GM13977 (cell line): Measurements from ENCODE around the gene ERH.

Experiments used
- DNase-seq: peaks from one replicate; pipeline ENCODE4 v3.0.0; 2012; ENCODE audit warnings: low spot score
- in situ Hi-C: fragments of 300-500 bp; cut with MboI; formaldehyde crosslinking; loops from one replicate; pipeline ENCODE4 v1.12.0; 2022; ENCODE audit warnings: low sequenced_read_pairs, low pct_unique_long_range_greater_than_20kb, mixed read lengths, inconsistent platforms; ENCODE audit not compliant: unreplicated experiment
- TF ChIP-seq, protein P1 (sequence below): IDR thresholded peaks from 2 replicates; pipeline ENCODE4 v1.5.1; 2012; ENCODE audit warnings: mild to moderate bottlenecking, control low read depth; ENCODE audit not compliant: insufficient read depth; ENCODE audit errors: extremely low read depth, missing control alignments

ERH gene

DNA sequence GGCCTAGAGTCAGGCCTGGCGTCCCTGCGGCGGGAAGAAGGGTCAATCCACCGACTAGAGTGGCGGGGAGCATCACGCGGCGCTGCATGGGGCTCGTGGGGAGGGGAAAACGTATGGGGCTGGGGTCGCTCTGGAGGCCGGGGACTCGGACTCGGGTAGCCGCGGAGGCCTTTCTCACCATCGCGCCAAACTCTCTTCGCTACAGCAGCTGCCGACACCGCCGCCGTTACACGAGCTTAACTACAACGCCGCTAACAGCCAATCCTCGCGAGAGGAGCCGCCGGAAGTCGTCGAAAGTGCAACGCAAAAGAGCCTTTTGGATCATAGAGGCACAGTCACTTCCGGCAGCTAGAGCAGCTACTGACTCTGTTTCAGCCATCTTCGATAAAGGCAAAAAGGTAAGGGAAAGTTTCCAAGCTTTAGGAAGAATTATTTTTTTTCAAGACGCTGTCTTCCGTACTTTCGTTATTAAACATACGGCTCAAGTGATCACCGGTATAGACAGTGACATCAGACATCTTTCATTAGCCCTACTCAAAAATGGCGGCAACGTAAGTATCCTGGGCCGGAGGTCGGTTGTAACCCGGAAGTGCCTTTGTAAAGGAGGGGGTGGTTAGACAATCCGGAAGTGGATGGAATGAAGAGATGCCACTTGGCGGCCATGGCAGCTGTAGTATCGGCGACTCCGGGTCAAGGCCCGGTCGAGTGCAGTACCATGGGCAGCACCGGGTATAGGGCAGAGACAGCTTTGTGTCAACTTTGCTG lies at the start of gene ERH, which contains the start of gene SLC39A9:
Gene ERH, minus strand, starts transcription at position 247 of the 765 bp plus-strand sequence. Its CDS starts 66 bp downstream, at position 181.
Gene SLC39A9, plus strand, starts transcription at position 640 of the 765 bp plus-strand sequence. CDS start 678 bp downstream, outside the sequence.
- DNase-seq = peak; percentile 90
- in situ Hi-C loops = no loop called here
- TF ChIP-seq, protein P1, sequence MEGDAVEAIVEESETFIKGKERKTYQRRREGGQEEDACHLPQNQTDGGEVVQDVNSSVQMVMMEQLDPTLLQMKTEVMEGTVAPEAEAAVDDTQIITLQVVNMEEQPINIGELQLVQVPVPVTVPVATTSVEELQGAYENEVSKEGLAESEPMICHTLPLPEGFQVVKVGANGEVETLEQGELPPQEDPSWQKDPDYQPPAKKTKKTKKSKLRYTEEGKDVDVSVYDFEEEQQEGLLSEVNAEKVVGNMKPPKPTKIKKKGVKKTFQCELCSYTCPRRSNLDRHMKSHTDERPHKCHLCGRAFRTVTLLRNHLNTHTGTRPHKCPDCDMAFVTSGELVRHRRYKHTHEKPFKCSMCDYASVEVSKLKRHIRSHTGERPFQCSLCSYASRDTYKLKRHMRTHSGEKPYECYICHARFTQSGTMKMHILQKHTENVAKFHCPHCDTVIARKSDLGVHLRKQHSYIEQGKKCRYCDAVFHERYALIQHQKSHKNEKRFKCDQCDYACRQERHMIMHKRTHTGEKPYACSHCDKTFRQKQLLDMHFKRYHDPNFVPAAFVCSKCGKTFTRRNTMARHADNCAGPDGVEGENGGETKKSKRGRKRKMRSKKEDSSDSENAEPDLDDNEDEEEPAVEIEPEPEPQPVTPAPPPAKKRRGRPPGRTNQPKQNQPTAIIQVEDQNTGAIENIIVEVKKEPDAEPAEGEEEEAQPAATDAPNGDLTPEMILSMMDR = no peak

DNA sequence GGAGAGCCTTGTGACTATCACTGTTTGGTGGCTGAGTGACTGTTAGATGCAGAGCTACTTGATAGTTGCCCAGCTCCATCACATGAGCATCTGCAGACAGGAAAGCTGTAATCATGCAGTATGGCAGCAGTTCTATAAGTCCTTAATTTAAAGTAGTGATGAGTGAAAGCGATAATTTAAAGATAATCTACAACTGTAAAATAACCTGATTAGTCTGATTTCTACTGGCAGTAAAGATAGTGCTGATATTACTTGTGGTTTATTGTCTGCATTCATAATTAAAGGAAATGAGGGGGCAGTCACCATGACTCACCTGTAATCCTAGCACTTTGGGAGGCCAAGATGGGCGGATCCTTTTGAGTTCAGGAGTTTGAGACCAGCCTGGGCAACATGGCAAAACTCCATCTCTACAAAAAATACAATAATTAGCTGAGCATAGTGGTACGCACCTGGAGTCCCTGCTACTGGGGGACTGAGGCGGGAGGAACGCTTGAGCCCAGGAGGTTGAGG lies 45.3 kb upstream of the ERH start:
- in situ Hi-C loops = no loop called here
- DNase-seq = no peak
- TF ChIP-seq, protein P1 = no peak

DNA sequence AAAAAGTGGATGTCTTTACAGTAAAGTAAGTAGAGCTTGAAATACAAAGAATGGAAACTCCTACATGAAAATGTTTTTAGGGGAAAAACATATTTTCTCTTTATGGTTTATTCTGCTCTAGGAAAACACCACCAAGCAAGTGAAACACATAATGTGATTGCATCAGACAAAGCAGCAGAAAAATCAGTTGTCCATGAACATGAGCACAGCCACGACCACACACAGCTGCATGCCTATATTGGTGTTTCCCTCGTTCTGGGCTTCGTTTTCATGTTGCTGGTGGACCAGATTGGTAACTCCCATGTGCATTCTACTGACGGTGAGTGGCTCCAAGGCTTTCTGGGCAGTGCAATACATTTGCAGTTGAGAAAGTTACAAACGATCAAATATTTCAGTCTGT lies 43.8 kb upstream of the ERH start:
- peak; percentile 63 for DNase-seq
- in situ Hi-C loops = no loop called here
- TF ChIP-seq, protein P1 = no peak

DNA sequence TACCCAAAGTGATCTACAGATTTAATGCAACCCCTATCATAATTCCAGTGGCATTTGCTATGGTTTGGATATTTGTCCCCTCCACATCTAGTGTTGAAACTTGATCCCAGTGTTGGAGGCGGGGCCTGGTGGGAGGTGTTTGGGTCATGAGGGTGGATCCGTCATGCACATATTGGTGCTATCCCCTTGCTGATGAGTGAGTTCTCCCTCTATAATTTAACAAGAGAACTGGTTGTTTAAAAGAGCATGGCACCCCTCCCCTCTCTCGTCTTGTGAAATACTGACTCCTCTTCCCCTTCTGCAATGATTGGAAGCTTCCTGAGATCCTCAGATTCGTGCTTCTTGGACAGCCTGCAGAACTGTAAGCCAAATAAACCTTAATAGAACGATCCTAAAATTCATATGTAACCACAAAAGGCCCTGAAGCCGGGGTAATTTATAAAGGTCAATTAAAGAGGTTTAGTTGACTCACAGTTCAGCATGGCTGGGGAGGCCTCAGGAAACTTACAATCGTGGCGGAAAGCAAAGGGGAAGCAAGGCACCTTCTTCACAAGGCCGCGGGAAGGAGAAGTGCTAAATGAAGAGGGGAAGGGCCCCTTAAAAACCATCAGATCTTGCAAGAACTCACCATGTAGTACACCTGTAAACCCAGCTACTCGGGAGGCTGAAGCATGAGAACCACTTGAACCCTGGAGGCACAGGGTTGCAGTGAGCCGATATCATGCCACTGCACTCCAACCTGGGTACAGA lies 41.6 kb upstream of the ERH start:
- TF ChIP-seq, protein P1 = no peak
- in situ Hi-C loops = no loop called here
- no peak for DNase-seq

DNA sequence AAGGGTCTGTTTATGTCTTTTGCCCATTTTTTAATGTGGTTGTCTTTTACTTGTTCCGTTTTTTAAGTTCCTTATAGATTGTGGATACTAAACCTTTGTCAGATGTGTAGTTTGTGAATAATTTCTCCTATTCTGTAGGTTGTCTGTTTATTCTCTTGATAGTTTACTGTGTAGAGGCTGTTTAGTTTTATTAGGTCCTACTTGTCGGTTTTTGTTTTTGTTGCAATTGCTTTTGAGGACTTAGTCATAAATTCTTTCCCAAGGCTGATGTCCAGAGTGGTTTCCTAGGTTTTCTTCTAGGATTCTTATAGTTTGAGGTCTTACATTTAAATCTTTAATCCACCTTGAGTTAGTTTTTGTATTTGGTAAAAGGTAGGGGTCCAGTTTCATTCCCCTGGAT lies 34.3 kb upstream of the ERH start:
- no peak for DNase-seq
- TF ChIP-seq, protein P1 = no peak
- in situ Hi-C loops = no loop called here

DNA sequence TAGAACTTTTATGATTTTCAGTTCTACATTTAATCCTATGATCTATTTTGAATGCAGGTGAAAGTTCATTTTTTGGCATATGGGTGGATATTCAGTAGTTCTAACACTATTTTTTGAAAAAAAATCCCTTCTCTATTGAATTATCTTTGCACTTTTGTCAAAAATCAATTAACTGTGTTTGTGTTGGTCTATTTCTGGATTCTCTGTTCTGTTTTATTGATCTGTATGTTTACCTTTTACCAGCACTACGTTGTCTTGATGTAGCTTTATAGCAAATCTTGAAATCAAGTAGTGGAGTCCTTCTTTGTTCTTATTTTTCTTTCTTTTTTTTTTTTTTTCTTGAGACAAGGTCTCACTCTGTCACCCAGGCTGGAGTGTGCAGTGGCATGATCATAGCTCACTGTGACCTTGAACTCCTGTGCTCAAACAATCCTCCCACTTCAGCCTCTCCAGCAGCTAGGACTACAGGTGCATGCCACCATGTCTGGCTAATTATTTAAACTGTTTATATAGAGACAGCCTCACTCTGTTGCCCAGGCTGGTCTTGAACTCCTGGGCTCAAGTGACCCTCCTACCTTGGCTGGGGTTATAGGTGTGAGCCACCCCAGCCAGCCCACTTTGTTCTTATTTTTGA lies 32.3 kb upstream of the ERH start:
- DNase-seq = no peak
- in situ Hi-C loops = no loop called here
- TF ChIP-seq, protein P1 = no peak
